ENCODE results near the gene PRR16. TPM values are rescaled to one million over a fixed set of nuclear protein-coding genes. Genes with fewer than 3 reads are reported as not detected.
"Not testable (repeated sequence)": the region's sequence is repeated elsewhere in the genome, so short reads cannot be mapped to it uniquely, and the experiment has no call there.

The PRR16 gene
- polyA plus RNA-seq, 4 donors, result 2.2 to 7.4 (median 2.9) TPM

DNA sequence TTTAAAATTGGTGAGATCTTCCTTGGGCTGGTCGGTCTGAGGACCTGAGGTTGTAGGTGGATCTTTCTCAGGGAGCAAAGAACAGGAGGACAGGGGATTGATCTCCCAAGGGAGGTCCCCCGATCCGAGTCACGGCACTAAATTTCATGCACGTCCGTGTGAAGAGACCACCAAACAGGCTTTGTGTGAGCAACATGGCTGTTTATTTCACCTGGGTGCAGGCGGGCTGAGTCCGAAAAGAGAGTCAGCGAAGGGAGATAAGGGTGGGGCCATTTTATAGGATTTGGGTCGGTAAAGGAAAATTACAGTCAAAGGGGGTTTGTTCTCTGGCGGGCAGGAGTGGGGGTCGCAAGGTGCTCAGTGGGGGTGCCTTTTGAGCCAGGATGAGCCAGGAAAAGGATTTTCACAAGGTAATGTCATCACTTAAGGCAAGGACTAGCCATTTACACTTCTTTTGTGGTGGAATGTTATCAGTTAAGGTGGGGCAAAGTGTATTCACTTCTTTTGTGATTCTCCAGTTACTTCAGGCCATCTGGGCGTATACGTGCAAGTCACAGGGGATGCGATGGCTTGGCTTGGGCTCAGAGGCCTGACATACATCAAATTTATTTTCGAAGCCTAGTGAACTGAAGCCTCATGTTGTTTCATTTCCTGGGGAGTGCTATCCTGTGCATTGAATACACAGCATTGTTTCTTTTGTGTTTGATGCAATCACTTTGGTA lies 238.9 kb downstream of the PRR16 start:
- not testable (repeated sequence) for DNase-seq (ENCODE audit: low read depth in 4 of 4, low spot score in 3 of 4)

DNA sequence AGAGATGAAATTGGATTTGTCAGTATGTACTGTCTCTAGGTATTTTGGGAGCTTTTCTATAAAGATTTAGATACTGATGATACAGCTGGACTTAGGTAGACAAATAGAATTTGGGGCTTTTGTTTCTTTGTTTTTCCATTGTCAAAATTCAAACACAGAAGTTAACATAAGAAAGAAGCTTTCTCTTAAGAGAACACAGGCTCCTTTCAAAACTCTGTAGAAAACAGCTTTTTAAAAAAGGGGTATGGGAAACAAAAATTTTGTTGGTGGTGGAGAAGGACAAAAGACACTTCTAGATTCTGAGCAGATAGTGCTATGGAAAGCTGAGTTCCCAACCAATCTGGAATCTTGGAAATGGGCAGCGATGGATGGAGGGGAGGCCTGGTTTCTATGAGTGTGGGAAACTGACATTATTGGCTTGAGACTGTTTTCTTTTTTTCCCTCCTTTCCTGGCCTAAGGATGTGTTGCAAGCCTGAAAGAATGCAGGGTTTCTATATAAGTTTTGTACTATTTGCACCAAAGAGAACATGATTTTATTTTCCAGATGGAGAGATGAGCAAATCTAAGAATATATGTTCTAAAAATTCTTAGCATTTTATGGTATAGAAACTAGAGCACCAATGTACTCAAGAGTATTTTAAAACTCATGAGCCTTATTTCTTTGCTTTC lies 240.0 kb downstream of the PRR16 start:
- no peak for DNase-seq (ENCODE audit: low read depth in 4 of 4, low spot score in 3 of 4)

DNA sequence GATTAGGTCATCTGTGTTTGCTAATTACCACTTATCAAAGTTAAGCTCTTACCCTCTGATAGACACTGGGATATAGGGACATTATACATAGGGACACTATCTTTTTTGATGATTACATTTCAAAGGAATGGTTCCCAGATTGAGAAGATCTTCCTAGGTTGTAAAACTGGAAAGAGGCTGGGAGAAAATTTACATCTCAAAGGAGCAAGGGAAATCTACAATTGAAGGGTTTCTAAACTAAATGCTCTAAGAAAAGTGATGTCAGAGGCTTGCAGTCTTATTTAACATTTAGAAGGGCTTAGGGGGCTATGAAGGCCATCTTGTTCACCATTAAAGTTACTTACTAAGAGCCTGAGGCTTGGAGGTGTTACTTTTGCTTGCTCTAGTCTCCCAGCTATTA lies 242.8 kb downstream of the PRR16 start:
- no peak for DNase-seq (ENCODE audit: low read depth in 4 of 4, low spot score in 3 of 4)

DNA sequence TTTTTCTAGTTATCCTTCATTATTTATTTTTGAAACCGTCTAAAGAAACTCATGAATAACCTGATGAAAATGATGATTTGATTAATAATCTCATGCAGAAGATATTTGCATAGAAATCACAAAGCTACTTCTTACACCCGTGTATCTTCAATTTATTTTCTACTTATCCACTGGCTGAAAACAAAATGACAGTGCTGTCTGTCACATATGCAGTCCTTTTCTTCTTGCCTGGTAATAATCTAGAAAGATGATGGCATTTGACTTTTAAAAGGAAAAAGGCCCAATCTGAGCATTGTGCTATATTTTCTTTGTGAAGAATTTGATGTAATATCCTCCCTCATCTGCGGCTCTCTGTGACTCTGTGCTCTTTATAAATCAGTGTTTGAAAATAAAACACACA lies 253.3 kb downstream of the PRR16 start:
- no peak for DNase-seq (ENCODE audit: low read depth in 4 of 4, low spot score in 3 of 4)

DNA sequence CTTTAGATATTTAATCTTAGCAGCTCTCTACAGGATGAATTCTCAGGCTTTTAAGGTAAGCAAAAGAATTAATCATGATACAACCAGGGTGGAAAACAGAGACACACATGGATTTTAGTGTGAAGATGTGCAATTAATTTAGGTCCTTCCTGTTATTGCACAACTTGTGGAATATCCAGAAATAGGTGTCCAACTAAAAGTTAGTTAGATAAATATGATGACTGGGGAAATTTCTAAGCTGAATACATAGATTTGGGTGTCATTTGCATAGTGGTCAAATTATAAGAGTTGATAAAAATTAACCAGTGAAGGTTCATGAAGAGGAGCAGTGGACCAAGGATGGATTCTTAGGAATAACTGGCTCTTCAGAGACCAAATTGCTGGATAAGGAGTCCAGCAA lies 266.1 kb downstream of the PRR16 start:
- no peak for DNase-seq (ENCODE audit: low read depth in 4 of 4, low spot score in 3 of 4)

DNA sequence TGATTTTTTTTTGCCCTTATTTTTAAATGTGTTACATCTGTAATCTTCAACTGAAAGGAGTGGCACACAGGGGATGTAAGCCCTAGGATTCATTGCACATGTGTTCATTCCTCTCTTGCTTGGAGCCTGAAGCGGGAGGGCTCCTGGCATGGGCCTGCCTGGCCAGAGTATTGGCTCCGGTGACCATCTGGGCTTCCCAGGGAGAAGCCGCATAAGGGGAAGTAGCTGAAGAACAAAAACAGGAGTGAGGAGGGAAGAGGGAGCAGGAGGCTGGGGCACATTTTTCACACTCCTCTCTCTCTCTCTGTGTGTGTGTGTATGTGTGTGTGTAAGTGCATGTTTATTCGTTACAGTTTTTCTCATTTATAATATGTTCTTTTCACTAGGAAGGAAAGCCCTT lies 269.9 kb downstream of the PRR16 start:
- no peak for DNase-seq (ENCODE audit: low read depth in 4 of 4, low spot score in 3 of 4)

DNA sequence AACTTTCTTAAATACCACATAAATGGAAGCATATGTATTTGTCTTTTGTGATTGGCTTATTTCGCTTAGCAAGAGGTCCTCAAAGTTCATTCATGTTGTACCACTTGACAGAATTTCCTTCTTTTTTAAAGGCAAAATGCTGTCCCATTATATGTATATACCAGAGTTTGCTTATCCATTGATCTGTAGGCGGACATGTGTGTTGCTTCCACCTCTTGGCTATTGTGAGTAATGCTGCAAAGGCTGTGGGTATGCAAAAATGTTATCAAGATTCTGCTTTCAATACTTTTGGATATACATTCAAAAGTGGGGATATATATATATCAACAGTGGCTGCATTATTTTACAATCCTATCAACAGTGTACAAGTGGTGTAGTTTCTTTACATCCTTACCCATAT lies 271.0 kb downstream of the PRR16 start:
- DNase-seq (ENCODE audit: low read depth in 4 of 4, low spot score in 3 of 4), result no peak
